ENCODE data around the gene RYR1.
A peak's percentile ranks its signal among the peaks of the same experiment; 100 is the strongest.
"Not testable (repeated sequence)": the region's sequence is repeated elsewhere in the genome, so short reads cannot be mapped to it uniquely, and the experiment has no call there.

The RYR1 gene

GRCh38 chr19:38463365-38463764 lies 29.9 kb downstream of the RYR1 start:
- no peak for DNase-seq

GRCh38 chr19:38464421-38465082 lies 31.1 kb downstream of the RYR1 start:
- DNase-seq = no peak

- DNase-seq = no peak
These were observed 32.6 kb downstream of the RYR1 start for GRCh38 chr19:38466050-38466449.

GRCh38 chr19:38467541-38468525 lies 34.3 kb downstream of the RYR1 start:
- no peak for DNase-seq

- no peak for DNase-seq
These were observed 35.7 kb downstream of the RYR1 start for GRCh38 chr19:38469151-38469550.

- no peak for DNase-seq
These were observed 37.4 kb downstream of the RYR1 start for GRCh38 chr19:38470788-38471480.

GRCh38 chr19:38472725-38473124 lies 39.2 kb downstream of the RYR1 start:
- not testable (repeated sequence) for DNase-seq

GRCh38 chr19:38473201-38473600 lies 39.7 kb downstream of the RYR1 start:
- DNase-seq = no peak

- DNase-seq = no peak
These were observed 41.7 kb downstream of the RYR1 start for GRCh38 chr19:38475176-38475575.

- DNase-seq = peak; percentile 55
These were observed 44.9 kb downstream of the RYR1 start for GRCh38 chr19:38478273-38478971.

GRCh38 chr19:38482496-38482895 lies 49.0 kb downstream of the RYR1 start:
- DNase-seq = no peak

- no peak for DNase-seq
These were observed 49.6 kb downstream of the RYR1 start for GRCh38 chr19:38483016-38483630.

- no peak for DNase-seq
These were observed 51.3 kb downstream of the RYR1 start for GRCh38 chr19:38484747-38485146.

GRCh38 chr19:38485541-38486285 lies 52.2 kb downstream of the RYR1 start:
- no peak for DNase-seq

GRCh38 chr19:38486731-38487336 lies 53.3 kb downstream of the RYR1 start:
- DNase-seq = no peak

- DNase-seq = no peak
These were observed 54.6 kb downstream of the RYR1 start for GRCh38 chr19:38488096-38488495.

GRCh38 chr19:38488776-38489481 lies 55.4 kb downstream of the RYR1 start:
- DNase-seq = no peak

- no peak for DNase-seq
These were observed 57.4 kb downstream of the RYR1 start for GRCh38 chr19:38490861-38491260.

GRCh38 chr19:38492181-38492813 lies 58.8 kb downstream of the RYR1 start:
- DNase-seq = no peak

- no peak for DNase-seq
These were observed 60.9 kb downstream of the RYR1 start for GRCh38 chr19:38494379-38494778.

All from hematopoietic multipotent progenitor cell treated with erythropoietin and hydrocortisone succinate and interleukin-3 and kit ligand, for 6 days (in vitro differentiated cells).